Jurkat, Clone E6-1 (cell line): ENCODE measurements around the gene IGFBP5.
A peak's percentile ranks its signal among the peaks of the same experiment; 100 is the strongest.

Source experiments
- DNase-seq: peaks from one replicate; pipeline ENCODE4 v3.0.0-alpha.2; 2011; ENCODE audit warnings: low read depth, low spot score
- H3K4me3 ChIP-seq: 2 replicates; pipeline ENCODE4 v1.5.1; 2011; ENCODE audit warnings: mild to moderate bottlenecking, low read length, control low read depth, moderate library complexity

The IGFBP5 gene

GRCh38 chr2:216632952-216633615 lies 62.3 kb downstream of the IGFBP5 start, which contains the start of gene IGFBP2:
Gene IGFBP2, plus strand, starts transcription at chr2:216633420. Its CDS starts 104 bp downstream, at chr2:216633524.
- H3K4me3 ChIP-seq: peak within 1 kb of the TSS; percentile 82
- DNase-seq: peak; percentile 80

- H3K4me3 ChIP-seq: peak overlapping the region; percentile 56
- DNase-seq: no peak
Measured at GRCh38 chr2:216632346-216632951, 62.9 kb downstream of the IGFBP5 start.

- DNase-seq: no peak
- H3K4me3 ChIP-seq: no peak overlapping the region
Measured at GRCh38 chr2:216629784-216630183, 65.6 kb downstream of the IGFBP5 start.

GRCh38 chr2:216626875-216627245 lies 68.5 kb downstream of the IGFBP5 start:
- H3K4me3 ChIP-seq: no peak overlapping the region

GRCh38 chr2:216626168-216626874 lies 69.0 kb downstream of the IGFBP5 start:
- DNase-seq: no peak
- no peak overlapping the region for H3K4me3 ChIP-seq

More at GRCh38 chr2:216626875-216627245, 68.5 kb downstream of the IGFBP5 start:
- no peak for DNase-seq

- no peak for DNase-seq
- H3K4me3 ChIP-seq: no peak overlapping the region
Measured at GRCh38 chr2:216624251-216624650, 71.1 kb downstream of the IGFBP5 start.

GRCh38 chr2:216622526-216622925 lies 72.8 kb downstream of the IGFBP5 start:
- H3K4me3 ChIP-seq: no peak overlapping the region
- DNase-seq: no peak
